ENCODE measurements around the gene MYEF2.
A peak's percentile ranks its signal among the peaks of the same experiment; 100 is the strongest.

The MYEF2 gene

GRCh38 chr15:48090666-48091065 is 87.4 kb downstream of the MYEF2 start:
- TF ChIP-seq, protein P1, sequence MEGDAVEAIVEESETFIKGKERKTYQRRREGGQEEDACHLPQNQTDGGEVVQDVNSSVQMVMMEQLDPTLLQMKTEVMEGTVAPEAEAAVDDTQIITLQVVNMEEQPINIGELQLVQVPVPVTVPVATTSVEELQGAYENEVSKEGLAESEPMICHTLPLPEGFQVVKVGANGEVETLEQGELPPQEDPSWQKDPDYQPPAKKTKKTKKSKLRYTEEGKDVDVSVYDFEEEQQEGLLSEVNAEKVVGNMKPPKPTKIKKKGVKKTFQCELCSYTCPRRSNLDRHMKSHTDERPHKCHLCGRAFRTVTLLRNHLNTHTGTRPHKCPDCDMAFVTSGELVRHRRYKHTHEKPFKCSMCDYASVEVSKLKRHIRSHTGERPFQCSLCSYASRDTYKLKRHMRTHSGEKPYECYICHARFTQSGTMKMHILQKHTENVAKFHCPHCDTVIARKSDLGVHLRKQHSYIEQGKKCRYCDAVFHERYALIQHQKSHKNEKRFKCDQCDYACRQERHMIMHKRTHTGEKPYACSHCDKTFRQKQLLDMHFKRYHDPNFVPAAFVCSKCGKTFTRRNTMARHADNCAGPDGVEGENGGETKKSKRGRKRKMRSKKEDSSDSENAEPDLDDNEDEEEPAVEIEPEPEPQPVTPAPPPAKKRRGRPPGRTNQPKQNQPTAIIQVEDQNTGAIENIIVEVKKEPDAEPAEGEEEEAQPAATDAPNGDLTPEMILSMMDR (conservative IDR thresholded peaks at IDR 0.05; ENCODE audit: low read depth, low read length): no peak
- H3K4me3 ChIP-seq (ENCODE audit: low read length): no peak overlapping the region
- DNase-seq (ENCODE audit: low read depth): no peak

DNA sequence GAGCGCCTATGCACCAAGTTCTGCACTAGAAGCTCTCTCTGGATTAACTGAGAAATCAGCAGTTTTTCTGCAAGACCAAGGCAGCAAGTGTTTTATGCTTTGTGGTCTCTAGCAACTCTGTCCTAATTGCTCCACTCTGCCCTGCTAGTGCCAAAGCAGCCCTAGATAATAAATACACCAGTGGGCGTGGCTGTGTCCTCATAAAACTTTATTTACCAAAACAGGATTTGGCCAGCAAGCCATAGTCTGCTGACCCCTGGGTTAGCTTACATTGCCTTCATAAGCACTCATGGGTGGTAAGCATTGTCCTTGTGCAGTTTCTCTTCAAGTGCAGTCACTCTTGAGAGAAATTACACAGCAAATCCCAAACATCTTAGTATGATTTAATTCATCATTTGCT is 88.0 kb downstream of the MYEF2 start:
- TF ChIP-seq, protein P1 (conservative IDR thresholded peaks at IDR 0.05; ENCODE audit: low read depth, low read length): no peak
- DNase-seq (ENCODE audit: low read depth): no peak
- no peak overlapping the region for H3K4me3 ChIP-seq (ENCODE audit: low read length)

DNA sequence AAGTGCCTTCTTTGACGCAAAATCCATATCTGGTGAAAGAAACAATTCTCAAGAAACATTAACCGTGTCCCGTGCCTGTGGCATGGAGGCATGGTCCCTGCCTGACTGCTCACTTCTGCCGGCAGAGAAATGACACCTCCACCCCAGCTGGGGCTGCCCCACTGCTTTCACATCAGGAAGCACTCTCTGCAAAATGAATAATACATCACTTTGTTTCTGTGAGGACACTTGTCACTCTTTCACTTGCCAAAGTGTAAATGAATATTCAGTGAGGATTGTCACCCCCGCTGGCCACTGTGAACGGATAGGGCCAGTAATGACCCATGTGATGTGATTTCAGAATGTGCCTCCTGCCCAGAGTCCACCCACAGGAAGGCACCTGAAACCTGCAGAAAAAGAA is 88.4 kb downstream of the MYEF2 start:
- H3K4me3 ChIP-seq (ENCODE audit: low read length): no peak overlapping the region
- no peak for DNase-seq (ENCODE audit: low read depth)
- TF ChIP-seq, protein P1 (conservative IDR thresholded peaks at IDR 0.05; ENCODE audit: low read depth, low read length): no peak

GRCh38 chr15:48087844-48088243 is 90.3 kb downstream of the MYEF2 start:
- H3K4me3 ChIP-seq (ENCODE audit: low read length): no peak overlapping the region
- no peak for DNase-seq (ENCODE audit: low read depth)
- TF ChIP-seq, protein P1 (conservative IDR thresholded peaks at IDR 0.05; ENCODE audit: low read depth, low read length): no peak

GRCh38 chr15:48086576-48086975 is 91.5 kb downstream of the MYEF2 start:
- peak; percentile 61 for DNase-seq (ENCODE audit: low read depth)
- H3K4me3 ChIP-seq (ENCODE audit: low read length): no peak overlapping the region
- TF ChIP-seq, protein P1 (conservative IDR thresholded peaks at IDR 0.05; ENCODE audit: low read depth, low read length): no peak

GRCh38 chr15:48086133-48086532 is 92.0 kb downstream of the MYEF2 start:
- TF ChIP-seq, protein P1 (conservative IDR thresholded peaks at IDR 0.05; ENCODE audit: low read depth, low read length): no peak
- H3K4me3 ChIP-seq (ENCODE audit: low read length): no peak overlapping the region
- no peak for DNase-seq (ENCODE audit: low read depth)

- TF ChIP-seq, protein P1 (conservative IDR thresholded peaks at IDR 0.05; ENCODE audit: low read depth, low read length): no peak
- no peak for DNase-seq (ENCODE audit: low read depth)
- H3K4me3 ChIP-seq (ENCODE audit: low read length): no peak overlapping the region
Observed at GRCh38 chr15:48085591-48085930, 92.5 kb downstream of the MYEF2 start.
